HUES64 (cell line): ENCODE data around the gene RNASE2.

Experiments used
- H3K27ac ChIP-seq: 2 replicates; pipeline ENCODE4 v1.7.0; 2013; ENCODE audit warnings: low read depth, low read length, inconsistent platforms
- H3K27me3 ChIP-seq: 2 replicates; pipeline ENCODE4 v1.6.1; 2013; ENCODE audit warnings: mild to moderate bottlenecking, low read length; ENCODE audit not compliant: insufficient read depth
- H3K36me3 ChIP-seq: 2 replicates; pipeline ENCODE4 v1.6.1; 2013; ENCODE audit warnings: mild to moderate bottlenecking, low read length; ENCODE audit not compliant: insufficient read depth
- H3K4me1 ChIP-seq: 2 replicates; pipeline ENCODE4 v1.6.1; 2013; ENCODE audit warnings: mild to moderate bottlenecking, low read length, moderate library complexity; ENCODE audit not compliant: insufficient read depth
- H3K4me3 ChIP-seq: 2 replicates; pipeline ENCODE4 v1.5.1; 2013; ENCODE audit warnings: mild to moderate bottlenecking, low read length, moderate library complexity
- H3K9ac ChIP-seq: 2 replicates; pipeline ENCODE4 v1.6.1; 2013; ENCODE audit warnings: mild to moderate bottlenecking, low read depth, low read length
- H3K9me3 ChIP-seq: 2 replicates; pipeline ENCODE4 v1.6.1; 2013; ENCODE audit warnings: low read depth, low read length; ENCODE audit not compliant: insufficient read depth
- WGBS: fragments of 150-250, 120-280 bp; methylation state at CpG from one replicate; pipeline ENCODE4 v1.1.7; 2013; ENCODE audit warnings: missing lambda C conversion rate; 5-methylcytosine and 5-hydroxymethylcytosine counted together

Gene RNASE2

DNA sequence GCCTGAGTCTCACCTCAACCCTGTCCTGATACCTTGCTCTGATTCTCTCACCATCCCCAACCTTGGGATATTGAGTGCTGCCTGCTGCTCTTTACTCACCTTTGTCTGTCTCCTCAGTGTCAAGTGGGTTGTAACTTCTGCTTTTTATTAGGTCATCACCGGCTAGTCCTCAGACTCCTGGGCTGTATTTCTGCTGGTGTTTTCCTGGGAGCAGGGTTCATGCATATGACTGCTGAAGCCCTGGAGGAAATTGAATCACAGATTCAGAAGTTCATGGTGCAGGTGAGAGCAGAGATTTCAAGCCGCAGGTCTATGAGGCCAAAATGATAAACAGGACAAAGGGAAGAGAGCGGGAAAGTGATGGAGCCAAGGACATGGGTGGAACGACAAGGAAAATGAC is 44.3 kb downstream of the RNASE2 start:
- H3K9ac ChIP-seq: no peak overlapping the region
- no peaks in the 10 kb centered on the region for H3K27me3 ChIP-seq
- H3K4me1 ChIP-seq: peaks cover 10% of the 10 kb centered on the region
- no peaks in the 10 kb centered on the region for H3K9me3 ChIP-seq
- H3K36me3 ChIP-seq: peaks cover 31% of the 10 kb centered on the region
- no peak overlapping the region for H3K4me3 ChIP-seq
- H3K27ac ChIP-seq: no peak overlapping the region
- WGBS: 90% methylated on average over 4 of the region's 4 CpGs

DNA sequence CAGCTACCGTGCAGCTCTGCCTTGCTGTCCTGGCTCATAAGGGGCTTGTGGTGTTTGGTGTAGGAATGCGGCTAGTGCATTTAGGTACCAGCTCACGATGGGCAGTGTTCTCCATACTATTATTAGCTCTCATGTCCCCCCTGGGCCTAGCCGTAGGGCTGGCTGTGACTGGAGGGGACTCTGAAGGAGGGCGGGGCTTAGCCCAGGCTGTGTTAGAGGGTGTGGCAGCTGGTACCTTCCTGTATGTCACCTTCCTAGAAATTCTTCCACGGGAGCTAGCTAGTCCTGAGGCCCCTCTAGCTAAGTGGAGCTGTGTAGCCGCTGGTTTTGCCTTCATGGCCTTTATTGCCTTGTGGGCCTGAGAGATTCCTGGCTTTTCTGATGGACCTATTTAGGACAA is 45.9 kb downstream of the RNASE2 start:
- Histone ChIP-seq H3K27ac (no peak overlapping the region), H3K4me1 (peaks cover 10% of the 10 kb centered on the region), H3K4me3 (no peak overlapping the region), H3K36me3 (peaks cover 15% of the 10 kb centered on the region), H3K9ac (no peak overlapping the region), H3K27me3 (no peaks in the 10 kb centered on the region), H3K9me3 (no peaks in the 10 kb centered on the region)
- WGBS: 82% methylated on average over 5 of the region's 7 CpGs

DNA sequence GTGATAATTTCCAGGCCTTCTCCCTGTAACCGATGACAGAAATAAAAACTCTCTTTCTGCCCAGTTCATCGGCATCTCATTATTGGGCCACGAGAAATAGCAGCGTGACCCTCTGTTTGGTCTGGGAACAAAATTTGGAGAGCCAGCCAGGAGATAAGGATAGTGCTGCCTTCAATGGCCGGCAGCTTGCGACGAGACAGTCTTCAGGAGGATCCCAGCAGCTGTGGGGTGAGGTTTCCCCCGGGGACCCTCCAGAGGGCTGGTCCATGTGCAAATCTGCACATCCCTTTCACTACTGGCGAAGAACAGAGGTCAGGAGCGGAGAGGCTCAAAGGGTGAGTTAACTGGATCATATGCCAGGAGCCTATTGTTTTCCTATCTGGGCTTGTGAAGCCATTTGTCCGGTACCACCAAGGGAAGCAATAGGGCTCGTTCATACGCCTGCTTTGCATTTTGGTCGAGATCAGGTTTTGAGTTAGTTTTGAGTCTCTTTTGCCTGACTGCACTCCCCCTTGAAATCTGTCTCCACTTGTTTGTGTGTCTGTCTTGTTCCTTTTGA is 48.6 kb downstream of the RNASE2 start:
- Histone ChIP-seq H3K9ac (no peak overlapping the region), H3K27me3 (no peaks in the 10 kb centered on the region), H3K9me3 (no peaks in the 10 kb centered on the region), H3K4me1 (peaks cover 1% of the 10 kb centered on the region), H3K27ac (no peak overlapping the region), H3K4me3 (no peak overlapping the region), H3K36me3 (no peaks in the 10 kb centered on the region)
- 93% methylated on average over 14 of the region's 14 CpGs for WGBS
